ENCODE measurements around the gene MYCL. TPM values are rescaled to one million over a fixed set of nuclear protein-coding genes. Genes with fewer than 3 reads are reported as not detected.

Gene MYCL
- total and polyA plus RNA-seq, 2 experiments from 2014 or later = 6.3 to 7.8 TPM

GRCh38 chr1:39940980-39941871 is 39.5 kb upstream of the MYCL start:
- H2AFZ ChIP-seq = no peak overlapping the region
- TF ChIP-seq EZH2phosphoT487 (IDR thresholded peaks at IDR 0.05; ENCODE audit: low read depth, severe bottlenecking, unreplicated experiment) = no peak
- no peak for TF ChIP-seq EZH2 (IDR thresholded peaks at IDR 0.05; ENCODE audit: borderline replicate concordance)
- TF ChIP-seq, protein P1, sequence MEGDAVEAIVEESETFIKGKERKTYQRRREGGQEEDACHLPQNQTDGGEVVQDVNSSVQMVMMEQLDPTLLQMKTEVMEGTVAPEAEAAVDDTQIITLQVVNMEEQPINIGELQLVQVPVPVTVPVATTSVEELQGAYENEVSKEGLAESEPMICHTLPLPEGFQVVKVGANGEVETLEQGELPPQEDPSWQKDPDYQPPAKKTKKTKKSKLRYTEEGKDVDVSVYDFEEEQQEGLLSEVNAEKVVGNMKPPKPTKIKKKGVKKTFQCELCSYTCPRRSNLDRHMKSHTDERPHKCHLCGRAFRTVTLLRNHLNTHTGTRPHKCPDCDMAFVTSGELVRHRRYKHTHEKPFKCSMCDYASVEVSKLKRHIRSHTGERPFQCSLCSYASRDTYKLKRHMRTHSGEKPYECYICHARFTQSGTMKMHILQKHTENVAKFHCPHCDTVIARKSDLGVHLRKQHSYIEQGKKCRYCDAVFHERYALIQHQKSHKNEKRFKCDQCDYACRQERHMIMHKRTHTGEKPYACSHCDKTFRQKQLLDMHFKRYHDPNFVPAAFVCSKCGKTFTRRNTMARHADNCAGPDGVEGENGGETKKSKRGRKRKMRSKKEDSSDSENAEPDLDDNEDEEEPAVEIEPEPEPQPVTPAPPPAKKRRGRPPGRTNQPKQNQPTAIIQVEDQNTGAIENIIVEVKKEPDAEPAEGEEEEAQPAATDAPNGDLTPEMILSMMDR (IDR thresholded peaks at IDR 0.05; ENCODE audit: poor library complexity) = no peak
- WGBS (ENCODE audit: low lambda C conversion rate, missing lambda C conversion rate) = 95% methylated on average over 9 of the region's 9 CpGs
- no peaks in the 10 kb centered on the region for H3K9me3 ChIP-seq (ENCODE audit: low read depth)
- H4K20me1 ChIP-seq (ENCODE audit: insufficient read depth, poor library complexity, severe bottlenecking) = no peaks in the 10 kb centered on the region
- no peak for DNase-seq (ENCODE audit: low spot score)
- H3K4me3 ChIP-seq = no peak overlapping the region
- no peaks in the 10 kb centered on the region for H3K4me1 ChIP-seq (ENCODE audit: insufficient read depth)
- no peaks in the 10 kb centered on the region for H3K79me2 ChIP-seq
- H3K9me2 ChIP-seq (replicated peaks; ENCODE audit: insufficient read depth) = no peaks in the 10 kb centered on the region
- no peak overlapping the region for H3K27ac ChIP-seq
- H3K27me3 ChIP-seq = no peaks in the 10 kb centered on the region
- H3K4me2 ChIP-seq = no peak overlapping the region
- H3K36me3 ChIP-seq (replicated peaks; ENCODE audit: insufficient read depth, low read depth) = no peaks in the 10 kb centered on the region

DNA sequence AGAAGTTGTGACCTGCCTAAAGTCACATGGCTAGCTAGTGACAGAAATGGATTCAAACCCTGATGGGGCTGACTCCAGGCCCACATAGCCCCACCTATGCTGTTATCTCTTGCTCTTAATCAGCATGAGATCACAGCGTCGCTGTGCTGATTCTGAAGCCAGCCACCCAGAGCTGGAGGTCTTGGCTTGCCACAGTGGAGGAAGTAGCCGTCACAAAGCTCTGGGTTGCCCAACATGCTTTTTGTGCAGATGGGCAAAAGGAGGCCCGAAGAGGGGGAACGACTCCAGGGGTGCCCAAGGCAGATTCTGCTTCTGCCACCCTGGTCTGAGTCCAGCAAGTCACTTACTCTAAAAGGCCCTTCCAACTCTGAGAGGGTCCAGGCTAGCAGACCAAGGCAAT is 38.5 kb upstream of the MYCL start:
- 74% methylated on average over 5 of the region's 5 CpGs for WGBS (ENCODE audit: low lambda C conversion rate, missing lambda C conversion rate)
- H3K4me2 ChIP-seq = no peak overlapping the region

DNA sequence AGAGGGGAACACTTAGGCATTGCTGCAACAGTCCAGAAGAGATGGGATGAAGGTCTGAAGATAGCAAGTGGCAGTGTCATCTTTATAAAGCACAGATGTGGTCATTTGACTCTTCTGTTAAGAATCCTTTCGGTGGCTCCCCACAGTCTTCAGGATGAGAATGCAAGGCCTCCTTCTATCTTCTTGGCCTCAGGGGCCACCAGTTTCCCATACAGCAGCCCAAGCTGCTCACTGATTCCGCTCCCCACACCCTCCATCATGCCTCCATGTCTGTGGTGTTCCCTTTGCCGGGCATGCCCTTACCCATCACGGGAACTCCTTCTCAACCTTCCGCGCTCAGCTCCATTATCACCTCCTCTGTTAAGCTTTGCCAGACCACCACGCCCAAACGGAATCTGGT is 37.1 kb upstream of the MYCL start:
- DNase-seq (ENCODE audit: low spot score) = no peak
- Histone ChIP-seq H3K27ac (no peak overlapping the region), H3K79me2 (no peaks in the 10 kb centered on the region), H3K9me2 (replicated peaks; ENCODE audit: insufficient read depth) (no peaks in the 10 kb centered on the region), H3K4me1 (ENCODE audit: insufficient read depth) (peaks cover under 1% of the 10 kb centered on the region), H3K9me3 (ENCODE audit: low read depth) (no peaks in the 10 kb centered on the region), H3K4me3 (no peak overlapping the region), H3K4me2 (no peak overlapping the region), H3K36me3 (replicated peaks; ENCODE audit: insufficient read depth, low read depth) (no peaks in the 10 kb centered on the region), H3K27me3 (no peaks in the 10 kb centered on the region), H2AFZ (no peak overlapping the region), H4K20me1 (ENCODE audit: insufficient read depth, poor library complexity, severe bottlenecking) (no peaks in the 10 kb centered on the region)
- WGBS (ENCODE audit: low lambda C conversion rate, missing lambda C conversion rate) = 95% methylated on average over 8 of the region's 8 CpGs
- TF ChIP-seq EZH2 (IDR thresholded peaks at IDR 0.05; ENCODE audit: borderline replicate concordance) = no peak
- TF ChIP-seq EZH2phosphoT487 (IDR thresholded peaks at IDR 0.05; ENCODE audit: low read depth, severe bottlenecking, unreplicated experiment) = no peak
- TF ChIP-seq, protein P1 (IDR thresholded peaks at IDR 0.05; ENCODE audit: poor library complexity) = no peak

More for the DNA sequence above, 38.5 kb upstream of the MYCL start:
- TF ChIP-seq EZH2phosphoT487 (IDR thresholded peaks at IDR 0.05; ENCODE audit: low read depth, severe bottlenecking, unreplicated experiment) (no peak), EZH2 (IDR thresholded peaks at IDR 0.05; ENCODE audit: borderline replicate concordance) (no peak)
- TF ChIP-seq, protein P1 (IDR thresholded peaks at IDR 0.05; ENCODE audit: poor library complexity) = no peak
- DNase-seq (ENCODE audit: low spot score) = no peak
- Histone ChIP-seq H3K4me3 (no peak overlapping the region), H3K79me2 (no peaks in the 10 kb centered on the region), H3K36me3 (replicated peaks; ENCODE audit: insufficient read depth, low read depth) (no peaks in the 10 kb centered on the region), H3K27me3 (no peaks in the 10 kb centered on the region), H3K27ac (no peak overlapping the region), H4K20me1 (ENCODE audit: insufficient read depth, poor library complexity, severe bottlenecking) (no peaks in the 10 kb centered on the region), H3K9me3 (ENCODE audit: low read depth) (no peaks in the 10 kb centered on the region), H3K4me1 (ENCODE audit: insufficient read depth) (no peaks in the 10 kb centered on the region), H3K9me2 (replicated peaks; ENCODE audit: insufficient read depth) (no peaks in the 10 kb centered on the region), H2AFZ (no peak overlapping the region)
